ENCODE measurements around the gene KEL.

The KEL gene

DNA sequence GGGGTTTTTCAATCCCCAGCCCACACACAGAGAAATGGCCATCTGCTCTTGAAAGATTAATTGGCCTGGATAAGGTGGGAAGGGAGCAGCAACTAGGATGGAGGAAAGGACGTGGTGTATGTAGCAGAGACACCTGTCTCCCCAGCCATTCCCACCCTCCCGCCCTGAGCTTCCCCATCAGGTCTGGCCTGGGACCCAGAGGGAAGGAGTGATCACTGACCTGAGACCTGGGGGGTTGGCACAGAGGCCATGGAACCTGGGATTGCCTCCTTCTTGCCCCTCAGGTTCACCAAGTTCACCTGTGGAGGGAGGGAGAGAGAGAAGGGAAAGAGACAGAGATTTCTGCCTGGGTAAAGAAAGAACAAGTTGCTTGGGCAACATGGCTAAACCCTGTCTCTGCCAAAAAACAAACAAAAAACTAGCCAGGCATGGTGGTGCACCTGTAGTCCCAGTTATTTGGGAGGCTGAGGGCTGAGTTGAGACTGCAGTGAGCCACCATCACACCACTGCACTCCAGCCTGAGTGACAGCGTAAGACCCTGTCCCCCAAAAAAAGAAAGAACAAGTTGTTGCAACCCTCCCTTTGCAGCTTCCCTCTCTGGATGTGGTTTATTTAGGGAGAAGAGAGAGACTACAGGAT, 65.3 kb downstream of the KEL start:
- DNase-seq: no peak

DNA sequence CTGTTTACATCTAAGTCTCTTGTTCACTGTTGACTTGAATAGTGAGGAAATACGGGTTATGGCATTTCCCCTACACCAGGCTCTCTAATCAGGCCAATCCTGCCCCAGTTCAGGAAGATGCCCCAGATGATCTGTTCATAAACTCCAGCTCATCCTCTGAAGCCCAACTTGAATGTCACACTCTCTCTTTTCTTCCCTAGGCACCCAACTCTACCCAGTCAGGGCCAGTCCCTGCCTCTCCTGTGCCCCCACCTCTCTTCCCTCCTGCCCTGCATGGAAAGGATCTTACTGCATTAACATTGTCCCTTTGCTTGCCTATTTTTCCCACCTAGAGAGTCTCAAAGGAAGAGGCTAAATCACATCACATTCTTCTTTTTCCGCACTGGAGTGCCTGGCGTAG, 66.0 kb downstream of the KEL start:
- DNase-seq: no peak

- DNase-seq: no peak
Observed at GRCh38 chr7:142894985-142895593, 67.1 kb downstream of the KEL start.

- DNase-seq: no peak
Observed at GRCh38 chr7:142894112-142894984, 67.8 kb downstream of the KEL start.

DNA sequence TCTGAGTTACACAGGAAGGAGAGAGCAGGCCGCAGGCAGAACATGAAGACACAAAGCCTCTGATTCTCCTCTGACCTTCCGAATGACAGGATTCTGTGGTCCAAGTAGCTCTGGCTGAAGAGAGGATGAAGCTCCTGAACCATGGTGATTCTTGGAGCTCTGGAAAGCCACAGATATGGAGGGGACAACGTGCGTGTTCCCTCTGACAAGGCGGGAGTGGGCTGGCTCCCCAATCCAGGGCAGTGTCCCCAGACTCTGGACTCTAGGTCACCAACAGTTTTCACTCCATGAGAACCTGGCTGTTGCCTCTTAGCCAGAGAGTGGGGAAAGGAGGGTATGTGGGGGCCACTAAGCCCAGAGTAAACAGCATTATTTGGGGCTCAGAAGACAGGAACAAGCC, 69.2 kb downstream of the KEL start:
- DNase-seq: no peak

GRCh38 chr7:142891490-142892082, 70.6 kb downstream of the KEL start:
- DNase-seq: no peak
